ENCODE results near the gene ST7L.

Gene ST7L

GRCh38 chr1:112579801-112580510 lies 39.0 kb downstream of the ST7L start:
- H3K4me1 ChIP-seq (ENCODE audit: insufficient read depth, low read length), result no peaks in the 10 kb centered on the region
- H3K4me3 ChIP-seq (ENCODE audit: low read length), result no peak overlapping the region
- WGBS, result over 99% methylated on average over 5 of the region's 5 CpGs
- H3K27ac ChIP-seq (ENCODE audit: low read depth, low read length), result no peak overlapping the region
- H3K9me3 ChIP-seq (ENCODE audit: insufficient read depth, low read depth, low read length), result 0 out of 2 replicates have a peak, but pooled peaks cover 4% of the 10 kb centered on the region
- peaks cover 53% of the 10 kb centered on the region for H3K36me3 ChIP-seq (ENCODE audit: insufficient read depth, low read length)
- H3K27me3 ChIP-seq (ENCODE audit: insufficient read depth, low read length), result no peaks in the 10 kb centered on the region
- H3K9ac ChIP-seq (ENCODE audit: low read depth, low read length), result no peak overlapping the region

GRCh38 chr1:112576240-112576639 lies 42.7 kb downstream of the ST7L start:
- Histone ChIP-seq H3K4me3 (ENCODE audit: low read length) (no peak overlapping the region), H3K9me3 (ENCODE audit: insufficient read depth, low read depth, low read length) (0 out of 2 replicates have a peak, but pooled peaks cover 4% of the 10 kb centered on the region), H3K36me3 (ENCODE audit: insufficient read depth, low read length) (peaks cover 53% of the 10 kb centered on the region), H3K27ac (ENCODE audit: low read depth, low read length) (no peak overlapping the region), H3K4me1 (ENCODE audit: insufficient read depth, low read length) (no peaks in the 10 kb centered on the region), H3K27me3 (ENCODE audit: insufficient read depth, low read length) (no peaks in the 10 kb centered on the region), H3K9ac (ENCODE audit: low read depth, low read length) (no peak overlapping the region)
- 93% methylated on average over 3 of the region's 3 CpGs for WGBS

- Histone ChIP-seq H3K4me1 (ENCODE audit: insufficient read depth, low read length) (no peaks in the 10 kb centered on the region), H3K27ac (ENCODE audit: low read depth, low read length) (no peak overlapping the region), H3K9me3 (ENCODE audit: insufficient read depth, low read depth, low read length) (0 out of 2 replicates have a peak, but pooled peaks cover 4% of the 10 kb centered on the region), H3K4me3 (ENCODE audit: low read length) (no peak overlapping the region), H3K27me3 (ENCODE audit: insufficient read depth, low read length) (no peaks in the 10 kb centered on the region), H3K9ac (ENCODE audit: low read depth, low read length) (no peak overlapping the region), H3K36me3 (ENCODE audit: insufficient read depth, low read length) (peaks cover 48% of the 10 kb centered on the region)
- WGBS, result 98% methylated on average over 8 of the region's 8 CpGs
These were observed 43.7 kb downstream of the ST7L start for GRCh38 chr1:112575154-112575804.

GRCh38 chr1:112565800-112566199 lies 53.1 kb downstream of the ST7L start:
- H3K9me3 ChIP-seq (ENCODE audit: insufficient read depth, low read depth, low read length), result no peaks in the 10 kb centered on the region
- H3K4me1 ChIP-seq (ENCODE audit: insufficient read depth, low read length), result no peaks in the 10 kb centered on the region
- no peak overlapping the region for H3K4me3 ChIP-seq (ENCODE audit: low read length)
- no peak overlapping the region for H3K9ac ChIP-seq (ENCODE audit: low read depth, low read length)
- no peak overlapping the region for H3K27ac ChIP-seq (ENCODE audit: low read depth, low read length)
- WGBS, result 94% methylated on average over 1 of the region's 1 CpG
- no peaks in the 10 kb centered on the region for H3K27me3 ChIP-seq (ENCODE audit: insufficient read depth, low read length)
- peaks cover 10% of the 10 kb centered on the region for H3K36me3 ChIP-seq (ENCODE audit: insufficient read depth, low read length)

GRCh38 chr1:112564081-112564480 lies 54.9 kb downstream of the ST7L start:
- Histone ChIP-seq H3K4me3 (ENCODE audit: low read length) (no peak overlapping the region), H3K27ac (ENCODE audit: low read depth, low read length) (no peak overlapping the region), H3K36me3 (ENCODE audit: insufficient read depth, low read length) (peaks cover 9% of the 10 kb centered on the region), H3K27me3 (ENCODE audit: insufficient read depth, low read length) (no peaks in the 10 kb centered on the region), H3K4me1 (ENCODE audit: insufficient read depth, low read length) (no peaks in the 10 kb centered on the region), H3K9ac (ENCODE audit: low read depth, low read length) (no peak overlapping the region), H3K9me3 (ENCODE audit: insufficient read depth, low read depth, low read length) (no peaks in the 10 kb centered on the region)
- 88% methylated on average over 1 of the region's 1 CpG for WGBS

GRCh38 chr1:112563341-112563740 lies 55.6 kb downstream of the ST7L start:
- Histone ChIP-seq H3K27ac (ENCODE audit: low read depth, low read length) (no peak overlapping the region), H3K36me3 (ENCODE audit: insufficient read depth, low read length) (peaks cover 5% of the 10 kb centered on the region; the same call in 1 of the 2 replicates), H3K9ac (ENCODE audit: low read depth, low read length) (no peak overlapping the region), H3K4me3 (ENCODE audit: low read length) (no peak overlapping the region), H3K9me3 (ENCODE audit: insufficient read depth, low read depth, low read length) (no peaks in the 10 kb centered on the region), H3K4me1 (ENCODE audit: insufficient read depth, low read length) (no peaks in the 10 kb centered on the region), H3K27me3 (ENCODE audit: insufficient read depth, low read length) (no peaks in the 10 kb centered on the region)

GRCh38 chr1:112558634-112559033 lies 60.3 kb downstream of the ST7L start:
- H3K27me3 ChIP-seq (ENCODE audit: insufficient read depth, low read length), result no peaks in the 10 kb centered on the region
- peaks cover 7% of the 10 kb centered on the region; the same call in 1 of the 2 replicates for H3K36me3 ChIP-seq (ENCODE audit: insufficient read depth, low read length)
- H3K4me1 ChIP-seq (ENCODE audit: insufficient read depth, low read length), result no peaks in the 10 kb centered on the region
- 87% methylated on average over 3 of the region's 3 CpGs for WGBS
- no peak overlapping the region for H3K4me3 ChIP-seq (ENCODE audit: low read length)
- H3K9me3 ChIP-seq (ENCODE audit: insufficient read depth, low read depth, low read length), result no peaks in the 10 kb centered on the region
- H3K27ac ChIP-seq (ENCODE audit: low read depth, low read length), result no peak overlapping the region
- no peak overlapping the region for H3K9ac ChIP-seq (ENCODE audit: low read depth, low read length)

- Histone ChIP-seq H3K27me3 (ENCODE audit: insufficient read depth, low read length) (no peaks in the 10 kb centered on the region), H3K27ac (ENCODE audit: low read depth, low read length) (no peak overlapping the region), H3K9ac (ENCODE audit: low read depth, low read length) (no peak overlapping the region), H3K36me3 (ENCODE audit: insufficient read depth, low read length) (peaks cover 10% of the 10 kb centered on the region; the same call in 1 of the 2 replicates), H3K4me1 (ENCODE audit: insufficient read depth, low read length) (no peaks in the 10 kb centered on the region), H3K4me3 (ENCODE audit: low read length) (no peak overlapping the region), H3K9me3 (ENCODE audit: insufficient read depth, low read depth, low read length) (no peaks in the 10 kb centered on the region)
- WGBS, result 100% methylated on average over 1 of the region's 1 CpG
These were observed 61.6 kb downstream of the ST7L start for GRCh38 chr1:112557385-112557784.

- Histone ChIP-seq H3K9me3 (ENCODE audit: insufficient read depth, low read depth, low read length) (no peaks in the 10 kb centered on the region), H3K4me3 (ENCODE audit: low read length) (no peak overlapping the region), H3K36me3 (ENCODE audit: insufficient read depth, low read length) (peaks cover 17% of the 10 kb centered on the region; the same call in 1 of the 2 replicates), H3K4me1 (ENCODE audit: insufficient read depth, low read length) (no peaks in the 10 kb centered on the region), H3K9ac (ENCODE audit: low read depth, low read length) (no peak overlapping the region), H3K27ac (ENCODE audit: low read depth, low read length) (no peak overlapping the region), H3K27me3 (ENCODE audit: insufficient read depth, low read length) (no peaks in the 10 kb centered on the region)
These were observed 64.5 kb downstream of the ST7L start for GRCh38 chr1:112554411-112554810.

GRCh38 chr1:112549590-112549989 lies 69.4 kb downstream of the ST7L start:
- no peak overlapping the region for H3K4me3 ChIP-seq (ENCODE audit: low read length)
- H3K27ac ChIP-seq (ENCODE audit: low read depth, low read length), result no peak overlapping the region
- peaks cover 17% of the 10 kb centered on the region; the same call in 1 of the 2 replicates for H3K36me3 ChIP-seq (ENCODE audit: insufficient read depth, low read length)
- WGBS, result 100% methylated on average over 1 of the region's 2 CpGs
- no peak overlapping the region for H3K9ac ChIP-seq (ENCODE audit: low read depth, low read length)
- H3K27me3 ChIP-seq (ENCODE audit: insufficient read depth, low read length), result no peaks in the 10 kb centered on the region
- H3K4me1 ChIP-seq (ENCODE audit: insufficient read depth, low read length), result no peaks in the 10 kb centered on the region
- no peaks in the 10 kb centered on the region for H3K9me3 ChIP-seq (ENCODE audit: insufficient read depth, low read depth, low read length)

- H3K27me3 ChIP-seq (ENCODE audit: insufficient read depth, low read length), result no peaks in the 10 kb centered on the region
- no peak overlapping the region for H3K9ac ChIP-seq (ENCODE audit: low read depth, low read length)
- H3K27ac ChIP-seq (ENCODE audit: low read depth, low read length), result no peak overlapping the region
- peaks cover 17% of the 10 kb centered on the region; the same call in 1 of the 2 replicates for H3K36me3 ChIP-seq (ENCODE audit: insufficient read depth, low read length)
- 95% methylated on average over 3 of the region's 3 CpGs for WGBS
- H3K9me3 ChIP-seq (ENCODE audit: insufficient read depth, low read depth, low read length), result no peaks in the 10 kb centered on the region
- no peaks in the 10 kb centered on the region for H3K4me1 ChIP-seq (ENCODE audit: insufficient read depth, low read length)
- H3K4me3 ChIP-seq (ENCODE audit: low read length), result no peak overlapping the region
These were observed 70.4 kb downstream of the ST7L start for GRCh38 chr1:112548547-112548946.

All from HUES64 (cell line).